ENCODE results near the gene AOPEP.

- TF ChIP-seq CTCF (IDR thresholded peaks at IDR 0.05) = no peak
- TF ChIP-seq REST (IDR thresholded peaks at IDR 0.05; ENCODE audit: insufficient read depth in 1 of 2, low read depth in 2 of 2, low read length in 1 of 2) = no peak
Measured at GRCh38 chr9:94861589-94862272, 135.2 kb downstream of the AOPEP start.

Measured in Panc1 (cell line).